KOPT-K1 (cell line): ENCODE measurements around the gene PDE1A.

Experiments used
- H3K27ac ChIP-seq: fragments of 200-600 bp; sonication (generic); 2 replicates; pipeline ENCODE4 v1.5.1; 2016; ENCODE audit warnings: antibody characterized with exemption, mild to moderate bottlenecking, low read depth, low read length; ENCODE audit not compliant: poor library complexity, severe bottlenecking
- H3K36me3 ChIP-seq: fragments of 200-600 bp; sonication (generic); 2 replicates; pipeline ENCODE4 v1.5.1; 2017; ENCODE audit warnings: antibody characterized with exemption, mild to moderate bottlenecking, low read length, moderate library complexity; ENCODE audit not compliant: insufficient read depth
- H3K9me3 ChIP-seq: fragments of 200-600 bp; sonication (generic); 2 replicates; pipeline ENCODE4 v1.5.1; 2017; ENCODE audit warnings: antibody characterized with exemption, low read length, mild to moderate bottlenecking; ENCODE audit not compliant: insufficient read depth, poor library complexity, severe bottlenecking

Gene PDE1A

GRCh38 chr2:182245963-182246362, 180.9 kb downstream of the PDE1A start:
- Histone ChIP-seq H3K36me3 (no peaks in the 10 kb centered on the region), H3K9me3 (no peaks in the 10 kb centered on the region), H3K27ac (no peak overlapping the region)

DNA sequence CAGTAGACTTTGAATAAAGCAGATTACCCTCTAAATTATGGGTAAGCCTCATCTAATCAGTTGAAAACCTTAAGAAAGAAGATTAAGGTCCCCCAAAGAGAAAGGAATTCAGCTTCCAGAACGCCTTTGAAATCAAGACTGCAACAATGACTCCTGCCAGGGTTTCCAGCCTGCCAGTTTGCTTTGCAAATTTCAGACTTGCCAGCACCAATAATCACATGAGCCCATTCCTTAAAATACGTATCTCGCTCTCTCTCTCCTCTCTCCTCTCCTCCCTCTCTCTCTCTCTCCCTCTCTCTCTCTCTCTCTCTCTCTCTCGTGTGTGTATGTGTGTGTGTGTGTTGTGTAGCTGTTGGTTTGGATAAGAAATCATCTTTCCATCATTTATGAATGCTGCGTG, 184.2 kb downstream of the PDE1A start:
- Histone ChIP-seq H3K36me3 (no peaks in the 10 kb centered on the region), H3K9me3 (no peaks in the 10 kb centered on the region), H3K27ac (no peak overlapping the region)

DNA sequence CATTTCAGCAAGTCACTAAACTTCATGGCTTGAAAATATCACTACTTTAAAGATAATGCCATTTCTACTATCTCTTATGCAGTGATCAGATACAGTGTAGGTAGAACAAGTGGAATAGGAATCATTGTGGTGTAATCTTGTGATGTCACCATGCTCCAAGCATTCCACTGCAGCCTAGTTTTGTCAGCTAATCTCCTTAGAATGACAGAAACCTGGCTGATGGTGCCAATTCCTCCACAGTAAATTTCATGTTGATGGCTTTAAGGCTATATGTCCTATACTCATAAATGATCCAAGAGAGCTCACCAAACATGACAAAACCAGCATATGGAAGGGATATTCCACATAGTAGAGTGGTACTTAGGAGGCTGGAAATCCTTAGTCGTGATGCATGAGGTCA, 184.9 kb downstream of the PDE1A start:
- H3K9me3 ChIP-seq = no peaks in the 10 kb centered on the region
- H3K27ac ChIP-seq = no peak overlapping the region
- no peaks in the 10 kb centered on the region for H3K36me3 ChIP-seq

GRCh38 chr2:182240862-182241371, 185.9 kb downstream of the PDE1A start:
- Histone ChIP-seq H3K27ac (no peak overlapping the region), H3K36me3 (no peaks in the 10 kb centered on the region), H3K9me3 (no peaks in the 10 kb centered on the region)

GRCh38 chr2:182230561-182230960, 196.3 kb downstream of the PDE1A start:
- no peaks in the 10 kb centered on the region for H3K36me3 ChIP-seq
- H3K9me3 ChIP-seq = no peaks in the 10 kb centered on the region
- no peak overlapping the region for H3K27ac ChIP-seq

DNA sequence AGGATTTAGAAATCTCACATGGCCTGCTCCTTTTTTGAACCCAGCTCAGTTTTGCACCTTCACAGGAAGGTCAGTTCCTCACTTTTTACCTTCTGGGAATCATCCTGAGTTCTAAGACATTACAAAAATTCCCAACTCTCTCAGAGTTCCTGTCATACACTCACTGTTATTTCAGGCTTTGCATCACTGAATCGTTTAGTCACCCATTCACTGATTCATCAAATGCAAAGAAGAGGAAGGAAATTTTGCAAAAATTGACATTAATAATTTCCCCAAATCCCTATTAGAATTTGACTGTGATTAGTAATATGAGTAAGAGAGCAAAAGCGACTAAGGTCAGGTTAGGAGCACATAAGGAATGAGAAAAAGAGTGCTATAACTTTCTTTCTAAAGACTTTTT, 197.5 kb downstream of the PDE1A start:
- Histone ChIP-seq H3K9me3 (no peaks in the 10 kb centered on the region), H3K27ac (no peak overlapping the region), H3K36me3 (no peaks in the 10 kb centered on the region)

GRCh38 chr2:182228741-182229140, 198.1 kb downstream of the PDE1A start:
- Histone ChIP-seq H3K36me3 (no peaks in the 10 kb centered on the region), H3K27ac (no peak overlapping the region), H3K9me3 (no peaks in the 10 kb centered on the region)

DNA sequence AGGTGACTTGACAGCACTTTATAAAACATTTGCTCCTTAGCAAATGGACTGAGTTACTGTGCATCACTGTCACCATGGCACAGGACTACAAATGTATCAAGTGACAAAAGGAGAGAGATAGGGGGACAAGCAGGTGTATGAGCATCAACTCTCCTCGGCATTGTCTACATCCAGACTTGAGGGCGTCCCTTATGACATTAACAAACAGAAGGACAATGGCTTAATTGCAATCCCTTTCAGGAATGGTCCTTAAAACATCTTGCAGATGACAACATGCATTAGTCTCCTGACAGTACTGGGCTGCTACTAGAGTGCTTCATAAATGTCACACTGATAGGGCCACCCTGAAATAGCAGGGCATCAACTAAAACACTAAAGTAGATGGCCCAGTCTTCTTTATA, 198.8 kb downstream of the PDE1A start:
- no peak overlapping the region for H3K27ac ChIP-seq

GRCh38 chr2:182226807-182227206, 200.0 kb downstream of the PDE1A start:
- no peaks in the 10 kb centered on the region for H3K9me3 ChIP-seq
- H3K36me3 ChIP-seq = no peaks in the 10 kb centered on the region
- no peak overlapping the region for H3K27ac ChIP-seq

More for the DNA sequence above, 198.8 kb downstream of the PDE1A start:
- Histone ChIP-seq H3K36me3 (no peaks in the 10 kb centered on the region), H3K9me3 (no peaks in the 10 kb centered on the region)

DNA sequence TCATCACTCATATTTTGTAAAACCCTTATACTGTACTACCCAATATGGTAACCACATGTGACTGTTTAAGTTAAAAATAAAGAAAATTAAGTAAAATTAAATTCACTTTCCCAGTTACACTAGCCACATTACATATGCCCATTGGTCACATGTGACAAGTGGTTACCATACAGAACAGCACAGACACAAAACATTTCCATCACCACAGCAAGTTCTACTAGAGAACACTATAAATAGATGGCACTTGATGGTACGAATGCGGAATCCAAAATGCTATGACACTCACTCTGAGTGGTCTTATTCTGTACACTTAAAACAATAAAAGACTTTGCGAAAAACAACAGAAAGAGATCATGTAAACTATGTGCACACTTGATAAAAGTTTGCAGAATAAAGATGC, 202.2 kb downstream of the PDE1A start:
- Histone ChIP-seq H3K9me3 (no peaks in the 10 kb centered on the region), H3K36me3 (no peaks in the 10 kb centered on the region), H3K27ac (no peak overlapping the region)

DNA sequence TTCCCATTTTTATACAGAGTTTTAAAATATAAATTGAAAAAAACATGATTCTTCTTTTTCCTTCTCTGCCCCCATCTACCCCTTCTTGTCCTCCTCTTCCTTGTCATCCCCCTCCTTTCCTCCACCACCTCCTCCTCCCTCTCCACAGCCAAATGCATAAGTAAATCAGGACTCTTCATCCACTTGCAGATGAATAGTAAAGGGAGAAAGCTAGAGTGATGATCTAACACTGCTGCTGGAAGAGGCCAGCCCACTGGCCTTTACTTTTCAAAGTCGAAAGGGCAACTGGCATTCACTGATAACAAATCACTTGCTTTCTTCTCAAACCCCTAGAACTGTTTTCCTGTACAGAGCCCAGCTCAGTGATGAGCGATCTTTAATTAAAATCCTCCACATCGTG, 205.8 kb downstream of the PDE1A start:
- no peak overlapping the region for H3K27ac ChIP-seq
- H3K36me3 ChIP-seq = no peaks in the 10 kb centered on the region
- H3K9me3 ChIP-seq = no peaks in the 10 kb centered on the region

GRCh38 chr2:182220335-182220734, 206.5 kb downstream of the PDE1A start:
- Histone ChIP-seq H3K27ac (no peak overlapping the region), H3K36me3 (no peaks in the 10 kb centered on the region), H3K9me3 (no peaks in the 10 kb centered on the region)

DNA sequence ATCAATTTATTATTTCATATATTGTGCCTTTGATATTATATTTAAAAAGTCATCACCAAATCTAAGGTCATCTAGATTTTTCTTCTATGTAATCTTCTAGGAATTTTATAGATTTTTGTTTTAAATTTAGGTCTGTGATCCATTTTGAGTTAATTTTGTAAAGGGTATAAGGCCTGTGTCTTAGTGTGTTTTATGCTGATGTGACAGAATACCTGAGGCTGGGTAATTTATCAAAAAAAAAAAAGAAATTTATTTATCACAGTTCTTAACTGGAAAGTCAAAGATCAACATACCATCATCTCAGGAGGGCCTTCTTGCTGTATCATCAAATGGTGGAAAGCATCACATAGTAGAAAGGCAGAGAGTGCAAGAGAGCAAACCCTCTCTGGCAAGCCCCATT, 216.2 kb downstream of the PDE1A start:
- H3K9me3 ChIP-seq = no peaks in the 10 kb centered on the region
- H3K36me3 ChIP-seq = no peaks in the 10 kb centered on the region
- no peak overlapping the region for H3K27ac ChIP-seq

- H3K27ac ChIP-seq = no peak overlapping the region
These were observed 218.4 kb downstream of the PDE1A start for GRCh38 chr2:182208421-182208820.

DNA sequence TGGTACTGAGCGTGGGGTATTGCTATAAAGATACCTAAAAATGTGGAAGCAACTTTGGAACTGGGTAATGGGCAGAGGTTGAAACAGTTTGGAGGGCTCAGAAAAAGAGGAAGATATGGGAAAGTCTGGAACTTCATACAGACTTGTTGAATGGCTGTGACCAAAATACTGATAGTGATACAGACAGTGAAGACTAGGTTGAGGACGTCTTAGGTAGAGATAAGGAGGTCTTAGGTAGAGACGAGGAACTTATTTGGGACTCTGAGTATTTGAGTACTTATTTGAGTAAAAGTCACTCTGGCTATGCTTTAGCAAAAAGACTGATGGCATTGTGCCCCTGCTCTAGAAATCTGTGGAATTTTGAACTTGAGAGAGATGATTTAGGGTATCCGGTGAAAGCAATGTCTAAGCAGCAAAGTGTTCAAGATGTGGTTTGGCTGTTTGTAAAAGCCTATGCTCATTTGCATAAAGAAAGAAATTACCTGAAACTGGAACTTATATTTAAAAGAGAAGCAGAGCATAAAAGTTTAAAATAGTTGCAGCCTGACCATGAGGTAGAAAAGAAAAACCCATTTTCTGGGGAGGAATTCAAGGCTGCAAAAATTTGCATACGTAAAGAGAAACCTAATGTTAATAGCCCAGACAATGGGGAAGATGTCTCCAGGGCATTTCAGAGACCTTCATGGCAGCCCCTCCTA, 219.6 kb downstream of the PDE1A start:
- Histone ChIP-seq H3K27ac (no peak overlapping the region), H3K9me3 (no peaks in the 10 kb centered on the region)

More at GRCh38 chr2:182208421-182208820, 218.4 kb downstream of the PDE1A start:
- no peaks in the 10 kb centered on the region for H3K36me3 ChIP-seq
- H3K9me3 ChIP-seq = no peaks in the 10 kb centered on the region

DNA sequence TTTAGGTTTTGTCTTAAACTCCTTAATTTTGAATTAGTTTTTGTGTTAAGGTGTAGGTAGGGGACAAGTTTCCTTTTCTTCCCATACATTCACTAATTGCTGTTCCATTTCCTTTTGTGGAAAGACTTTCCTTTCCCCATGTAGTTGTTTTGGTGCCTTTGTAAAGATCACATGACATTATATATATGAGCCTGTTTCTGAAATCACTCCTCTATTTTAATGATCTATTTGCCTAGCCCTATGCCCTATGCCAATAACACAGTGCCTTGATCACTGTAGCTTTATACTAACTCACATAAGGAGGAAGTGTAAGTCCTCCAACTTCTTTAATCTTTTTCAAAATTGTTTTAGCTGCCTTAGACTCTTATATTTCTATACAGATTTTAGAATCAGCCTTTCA, 229.3 kb downstream of the PDE1A start:
- no peak overlapping the region for H3K27ac ChIP-seq
- no peaks in the 10 kb centered on the region for H3K9me3 ChIP-seq
- no peaks in the 10 kb centered on the region for H3K36me3 ChIP-seq

More for the DNA sequence above, 219.6 kb downstream of the PDE1A start:
- H3K36me3 ChIP-seq = no peaks in the 10 kb centered on the region
